Activated CD4-positive, alpha-beta T cell treated with anti-CD3 and anti-CD28 coated beads for 1 hour (primary cell): ENCODE measurements around the gene ANKRD18B.
"Not testable (repeated sequence)": the region's sequence is repeated elsewhere in the genome, so short reads cannot be mapped to it uniquely, and the experiment has no call there.

Source experiments
- DNase-seq: peaks from one replicate; pipeline ENCODE4 v3.0.0-alpha.2; 2020

Gene ANKRD18B

DNA sequence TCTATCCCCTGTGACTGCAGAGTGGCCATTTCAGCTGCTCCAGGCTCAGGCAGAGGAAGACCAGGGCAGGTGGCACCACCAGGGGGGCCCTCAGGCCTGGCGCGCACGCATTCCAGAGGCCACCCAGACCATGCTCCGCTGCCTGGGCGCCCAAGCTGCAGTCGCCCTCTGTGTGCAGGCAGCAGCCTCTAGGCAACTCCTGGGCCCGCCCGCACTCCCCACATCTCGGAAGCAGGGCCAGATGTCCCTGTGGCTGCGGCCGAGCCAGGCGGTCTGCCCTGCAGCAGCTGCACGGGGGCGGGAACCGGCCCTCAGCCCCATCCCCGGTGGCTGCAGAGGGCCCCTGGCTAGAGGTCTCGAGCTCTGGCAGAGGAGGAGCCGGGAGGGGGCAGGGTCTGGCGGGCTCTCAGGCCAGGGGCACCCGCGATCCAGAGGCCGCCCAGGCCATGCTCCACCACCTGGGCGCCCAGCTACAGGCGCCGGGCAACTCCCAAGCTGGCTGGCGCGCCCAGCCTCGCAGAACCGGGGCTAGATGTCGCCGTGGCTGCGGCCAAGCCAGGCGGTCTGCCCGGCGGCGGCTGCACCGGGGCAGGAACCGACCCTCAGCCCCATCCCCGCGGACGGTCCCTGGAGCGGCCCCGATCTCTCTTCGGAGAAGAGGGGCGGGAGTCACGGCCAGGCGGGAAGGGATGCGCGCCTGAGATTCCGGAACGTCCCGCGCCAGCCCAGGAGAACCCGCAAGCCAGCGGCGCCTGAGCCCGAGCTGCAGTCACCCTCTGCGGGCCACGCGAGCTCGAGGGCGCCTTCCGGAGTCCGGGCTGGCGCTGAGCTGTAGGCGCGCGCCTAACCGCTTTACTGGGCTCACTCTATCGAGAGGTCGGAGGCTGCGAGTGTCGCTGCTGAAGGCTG lies at the start of gene ANKRD18B:
Gene ANKRD18B (plus strand): TSS at position 855 of the 909 bp plus-strand sequence. CDS start 239 bp downstream, outside the sequence.
- peak; percentile 17 for DNase-seq

DNA sequence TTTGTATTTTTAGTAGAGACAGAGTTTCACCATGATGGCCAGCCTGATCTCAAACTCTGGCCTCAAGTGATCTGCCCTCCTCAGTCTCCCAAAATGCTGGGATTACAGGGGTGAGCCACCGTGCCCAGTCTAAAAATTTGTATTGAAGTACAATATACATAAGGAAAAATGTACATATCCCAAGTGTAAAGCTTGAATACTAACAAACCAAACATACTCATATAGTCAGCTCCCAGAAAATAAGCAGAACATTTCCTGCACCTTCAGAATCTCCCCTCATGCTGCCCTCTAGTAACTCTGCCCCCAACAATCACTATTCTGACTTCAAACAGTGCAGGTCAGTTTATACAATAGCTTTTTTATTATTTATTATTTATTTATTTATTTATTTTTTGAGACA lies 48.7 kb upstream of the ANKRD18B start:
- DNase-seq = no peak

DNA sequence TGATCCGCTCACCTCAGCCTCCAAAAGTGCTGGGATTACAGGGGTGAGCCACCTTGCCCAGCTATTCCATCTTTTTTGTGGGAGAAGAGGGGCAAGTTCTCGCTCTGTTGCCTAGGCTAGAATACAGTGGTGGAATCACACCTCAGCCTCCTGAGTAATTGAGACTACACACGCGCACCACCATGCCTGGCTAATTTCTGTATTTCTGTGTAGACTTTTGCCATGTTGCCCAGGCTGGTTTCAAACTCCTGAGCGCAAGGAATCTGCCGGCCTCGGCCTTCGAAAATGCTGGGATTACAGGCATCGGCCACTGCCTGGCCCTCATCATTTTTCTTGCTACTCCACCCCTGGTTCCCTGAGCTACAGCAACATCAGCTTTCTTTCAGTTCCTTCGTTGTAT lies 47.5 kb upstream of the ANKRD18B start:
- no peak for DNase-seq

DNA sequence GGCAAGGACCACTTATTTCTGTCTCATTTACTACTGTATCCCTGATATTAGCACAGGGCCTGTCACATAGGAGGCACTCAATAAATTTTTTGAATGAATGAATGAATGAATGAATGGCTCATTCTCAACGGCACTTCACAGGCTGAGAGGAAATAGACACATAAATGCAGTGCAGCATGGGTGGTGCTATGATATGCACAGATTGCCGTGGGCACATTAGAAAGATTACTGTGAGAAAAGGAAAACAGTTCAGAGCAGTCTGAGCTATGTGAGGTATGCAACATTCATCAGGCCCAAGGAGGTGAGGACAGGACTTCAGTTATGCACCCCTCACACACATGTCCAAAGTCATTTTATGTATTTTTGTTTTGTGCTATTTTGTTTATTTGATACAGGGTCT lies 43.9 kb upstream of the ANKRD18B start:
- DNase-seq = no peak

DNA sequence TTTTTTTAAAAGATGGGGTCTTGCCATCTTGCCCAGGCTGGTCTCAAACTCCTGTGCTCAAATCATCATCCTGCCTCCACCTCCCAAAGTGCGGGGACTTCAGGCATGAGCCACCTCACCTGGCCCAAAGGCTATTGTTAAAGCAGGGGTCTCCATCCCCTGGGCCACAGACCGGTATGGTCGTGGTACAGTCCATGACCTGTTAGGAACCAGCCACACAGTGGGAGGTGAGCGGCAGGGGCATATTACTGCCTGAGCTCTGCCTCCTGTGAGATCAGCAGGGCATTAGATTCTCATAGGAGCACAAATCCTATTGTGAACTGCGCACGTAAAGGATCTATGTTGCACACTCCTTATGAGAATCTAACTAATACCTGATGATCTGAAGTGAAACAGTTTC lies 43.1 kb upstream of the ANKRD18B start:
- DNase-seq = no peak

DNA sequence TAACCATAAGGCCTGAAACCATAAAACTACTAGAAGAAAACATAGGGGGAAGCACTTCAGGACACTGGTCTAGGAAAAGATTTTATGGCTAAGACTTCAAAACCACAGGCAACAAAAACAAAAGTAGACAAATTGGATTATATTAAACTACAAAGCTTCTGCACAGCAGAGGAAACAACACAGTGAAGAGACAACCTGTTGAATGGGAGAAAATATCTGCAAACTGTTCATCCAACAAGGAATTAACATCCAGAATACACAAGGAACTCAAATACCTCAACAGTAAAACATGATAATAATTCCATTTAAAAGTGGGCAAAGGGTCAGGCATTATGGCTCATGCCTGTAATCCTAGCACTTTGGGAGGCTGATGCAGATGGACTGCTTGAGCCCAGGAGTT lies 38.7 kb upstream of the ANKRD18B start:
- DNase-seq = not testable (repeated sequence)

DNA sequence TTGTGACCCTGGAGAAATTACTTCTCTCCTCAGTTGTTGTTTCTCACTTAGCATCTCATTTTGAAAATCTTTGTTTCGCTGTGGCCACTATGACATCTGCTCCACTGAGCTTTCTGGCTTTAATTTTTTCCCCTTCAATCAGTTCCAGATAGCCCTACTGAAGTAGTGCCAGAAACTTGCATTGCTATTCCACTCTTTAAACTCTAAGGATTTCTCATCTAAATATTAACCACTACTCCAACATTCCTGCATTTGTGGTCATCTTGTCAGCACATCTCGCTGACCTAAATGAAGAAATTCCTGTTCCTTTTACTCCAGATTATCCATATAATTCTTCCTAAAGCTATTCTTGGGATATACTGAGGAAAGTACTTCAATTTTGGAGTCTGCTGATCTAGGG lies 35.0 kb upstream of the ANKRD18B start:
- no peak for DNase-seq

DNA sequence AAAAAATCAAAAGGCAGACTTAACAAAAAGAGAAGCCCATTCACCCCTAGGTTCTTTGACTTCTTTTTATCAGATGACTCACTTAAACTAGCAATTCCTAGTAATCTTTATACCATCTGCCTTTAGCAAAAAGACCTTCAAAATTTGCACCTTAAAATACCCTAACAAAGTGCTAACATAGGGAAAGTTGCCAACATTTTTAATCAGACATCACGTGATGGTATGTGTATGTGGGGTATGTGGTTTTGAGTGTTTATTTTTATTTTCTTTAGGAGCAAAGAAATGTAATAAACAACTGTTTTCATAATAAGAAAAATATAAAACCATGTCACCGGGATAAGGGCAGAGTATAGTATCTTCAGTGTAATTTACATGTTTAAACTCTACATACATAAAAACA lies 30.2 kb upstream of the ANKRD18B start:
- DNase-seq = not testable (repeated sequence)

DNA sequence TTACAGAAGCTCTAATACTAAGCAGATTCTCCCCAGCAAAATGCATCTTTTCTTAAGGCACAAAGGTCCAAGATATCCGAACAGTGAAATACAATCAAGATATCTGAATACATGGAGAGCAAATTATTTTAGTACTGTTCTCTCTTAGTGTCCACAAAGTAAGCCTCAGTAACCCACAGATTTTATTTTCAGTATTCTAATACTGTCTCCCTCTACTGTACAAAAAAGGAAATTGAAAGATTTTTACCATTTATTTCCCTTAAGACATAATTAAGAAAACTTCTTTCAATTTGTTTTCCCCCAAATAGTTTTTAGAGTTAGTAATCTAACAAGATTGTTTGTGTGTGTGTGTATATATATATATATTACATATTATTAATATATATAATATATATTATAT lies 25.7 kb upstream of the ANKRD18B start:
- no peak for DNase-seq

DNA sequence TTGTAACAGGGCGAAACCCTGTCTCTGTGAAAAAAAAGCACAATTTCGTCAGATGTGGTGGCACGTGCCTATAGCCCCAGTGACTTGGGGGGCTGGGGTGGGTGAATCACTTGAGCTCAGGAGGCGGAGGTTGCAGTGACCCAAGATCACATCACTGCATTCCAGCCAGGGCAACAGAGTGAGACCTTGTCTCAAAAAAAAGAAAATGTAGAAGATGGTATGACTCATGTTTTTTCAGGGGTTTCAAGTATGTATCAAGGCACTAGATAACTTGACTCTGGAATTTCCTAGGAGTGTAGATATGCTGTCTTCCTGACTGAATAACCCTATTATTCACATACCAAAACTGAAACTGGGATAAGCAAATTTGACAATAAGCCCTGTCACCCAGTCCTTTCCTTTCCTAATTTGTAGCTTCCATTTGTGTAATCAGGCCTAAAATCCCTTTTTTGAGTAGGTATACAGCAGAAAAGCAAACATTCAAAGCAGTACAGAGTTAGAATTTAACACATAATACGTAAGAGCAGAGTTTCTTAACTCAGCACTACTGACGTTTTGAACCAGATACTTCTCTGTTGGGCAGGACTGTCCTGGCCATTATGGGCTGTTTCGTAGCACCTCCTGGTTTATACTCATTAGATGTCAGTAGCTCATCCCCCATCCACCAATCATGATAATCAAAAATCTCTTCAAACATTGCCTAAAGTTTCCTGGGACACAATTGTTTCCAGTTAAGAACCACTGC lies 17.3 kb upstream of the ANKRD18B start:
- no peak for DNase-seq

DNA sequence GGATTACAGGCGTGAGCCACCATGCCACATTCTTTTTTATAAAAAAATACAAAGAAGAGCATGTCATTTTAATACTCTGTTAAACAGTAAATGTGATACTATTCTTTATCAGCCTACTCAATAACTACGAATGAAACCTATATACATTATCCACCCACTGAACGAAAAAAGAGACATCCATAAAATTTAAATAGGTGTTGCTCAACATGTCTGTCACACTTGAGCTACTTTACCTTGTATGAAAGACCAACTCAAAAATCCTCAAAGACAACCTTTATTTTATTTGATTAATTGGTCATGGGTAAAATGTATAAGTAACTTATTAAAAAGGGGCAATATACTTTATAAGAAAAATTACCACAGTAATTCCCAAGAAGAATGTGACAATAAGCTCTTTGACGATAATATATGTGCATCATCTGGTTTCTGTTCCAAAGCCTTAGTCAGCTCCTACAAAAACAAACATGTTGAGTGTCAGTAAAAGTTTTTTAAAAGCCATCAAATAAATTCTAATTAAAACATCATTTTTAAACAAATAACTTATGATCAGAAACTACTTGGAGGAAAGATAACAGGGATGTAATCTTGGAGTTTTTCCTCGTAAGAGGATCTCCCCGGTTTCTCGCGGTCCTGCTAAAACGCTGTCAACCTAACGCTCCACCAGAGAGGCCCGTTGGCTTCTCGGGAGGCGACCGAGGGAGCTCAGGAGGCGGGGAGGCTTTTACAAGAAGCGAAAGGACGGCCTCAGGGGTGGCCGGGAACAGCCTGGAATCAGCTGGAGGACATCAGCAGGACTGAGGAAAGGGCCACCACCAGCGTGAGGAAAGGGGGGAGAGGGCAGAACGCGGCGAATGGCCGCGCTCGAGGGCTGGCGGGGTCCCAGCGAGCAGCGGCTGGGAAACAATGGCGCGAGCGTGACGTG lies 13.5 kb upstream of the ANKRD18B start:
- DNase-seq = peak; percentile 13

DNA sequence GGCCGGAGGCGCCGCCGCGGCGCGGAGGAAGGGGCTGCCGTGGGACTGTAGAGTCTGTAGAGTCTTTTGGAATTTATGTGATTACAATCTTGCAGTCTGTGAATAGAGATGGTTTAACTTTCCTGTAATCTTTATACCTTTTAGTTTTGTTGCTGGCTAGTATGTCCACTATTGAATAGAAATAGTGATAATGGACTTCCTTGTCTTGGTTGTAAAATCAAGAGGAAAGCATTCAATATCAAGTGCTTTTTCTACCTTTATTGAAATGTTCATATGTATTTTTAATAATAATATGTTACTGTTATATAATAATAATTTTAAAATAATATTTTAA lies 12.9 kb upstream of the ANKRD18B start:
- DNase-seq = not testable (repeated sequence)

DNA sequence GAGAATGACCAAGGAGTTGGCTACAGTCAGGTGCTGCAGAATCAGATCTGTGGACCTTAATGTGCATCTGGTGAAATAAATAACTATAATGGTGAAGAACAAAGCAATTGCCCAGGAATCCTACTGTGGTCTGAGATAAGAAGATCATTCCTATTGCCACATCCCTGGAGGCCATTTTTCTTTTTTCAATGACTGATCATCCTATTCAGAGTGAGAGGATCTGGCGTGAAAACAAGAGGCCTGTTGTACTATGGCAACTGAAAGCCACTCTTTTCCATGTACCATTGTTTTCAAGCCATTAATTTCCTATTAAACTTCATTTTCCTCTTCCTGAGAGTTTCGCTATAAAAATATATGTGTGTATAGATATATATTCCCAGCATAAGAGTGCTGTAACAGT lies 11.5 kb upstream of the ANKRD18B start:
- DNase-seq = not testable (repeated sequence)

DNA sequence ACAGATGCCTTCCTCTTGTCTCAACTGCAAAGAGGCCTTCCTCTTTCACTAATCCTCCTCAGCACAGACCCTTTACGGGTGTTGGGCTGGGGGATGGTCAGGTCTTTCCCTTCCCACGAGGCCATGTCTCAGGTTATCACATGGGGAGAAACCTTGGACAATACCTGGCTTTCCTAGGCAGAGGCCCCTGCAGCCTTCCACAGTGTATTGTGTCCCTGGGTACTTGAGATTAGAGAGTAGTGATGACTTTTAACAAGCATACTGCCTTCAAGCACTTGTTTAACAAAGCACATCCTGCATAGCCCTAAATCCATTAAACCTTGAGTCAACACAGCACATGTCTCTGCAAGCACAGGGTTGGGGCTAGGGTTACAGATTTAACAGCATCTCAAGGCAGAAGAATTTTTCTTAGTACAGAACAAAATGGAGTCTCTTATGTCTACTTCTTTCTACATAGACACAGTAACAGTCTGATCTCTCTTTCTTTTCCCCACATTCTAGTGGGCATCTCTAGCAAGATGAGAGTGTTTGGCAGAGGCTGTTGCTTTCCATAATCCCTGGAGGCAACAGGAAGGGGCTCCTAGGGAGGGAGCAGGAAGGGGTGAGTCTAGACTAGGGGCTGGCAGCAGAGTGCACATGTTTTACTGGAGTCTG lies 8.6 kb upstream of the ANKRD18B start:
- not testable (repeated sequence) for DNase-seq

DNA sequence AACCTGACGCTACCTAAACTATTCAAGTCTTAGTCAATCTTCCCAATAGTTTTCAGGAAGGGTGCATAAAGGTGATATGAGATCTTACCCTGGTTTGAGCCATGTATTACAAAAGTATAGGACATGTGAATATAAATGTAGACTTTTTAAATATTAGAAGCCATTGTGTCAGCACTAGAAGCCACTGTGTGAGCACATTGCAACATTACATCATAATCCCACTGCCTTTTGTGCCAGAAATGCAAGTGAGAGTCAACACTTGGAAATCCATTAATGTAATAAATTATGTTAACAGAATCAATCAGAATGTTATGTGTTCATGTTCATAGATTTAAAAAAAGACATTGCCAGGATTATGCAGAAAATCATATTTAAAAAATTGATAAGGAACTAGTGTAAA lies 7.7 kb upstream of the ANKRD18B start:
- not testable (repeated sequence) for DNase-seq

DNA sequence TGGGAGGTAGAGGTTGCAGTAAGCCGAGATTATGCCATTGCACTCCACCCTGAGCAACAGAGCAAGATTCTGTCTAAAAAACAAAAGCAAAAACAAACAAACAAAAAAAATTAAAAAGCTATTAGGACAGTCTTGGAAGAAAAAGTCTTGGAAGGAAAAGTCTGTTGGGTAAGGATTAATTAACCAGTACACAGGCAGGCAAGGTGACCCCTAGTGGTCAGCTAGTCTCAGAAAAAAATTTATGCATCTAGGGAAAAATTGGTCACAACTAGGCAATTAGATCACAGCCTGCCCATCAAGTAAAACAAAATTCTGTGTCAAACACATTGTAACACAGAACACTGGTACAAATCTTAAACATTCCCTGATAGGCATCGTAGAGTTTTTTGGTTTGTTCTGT lies 6.7 kb upstream of the ANKRD18B start:
- no peak for DNase-seq

DNA sequence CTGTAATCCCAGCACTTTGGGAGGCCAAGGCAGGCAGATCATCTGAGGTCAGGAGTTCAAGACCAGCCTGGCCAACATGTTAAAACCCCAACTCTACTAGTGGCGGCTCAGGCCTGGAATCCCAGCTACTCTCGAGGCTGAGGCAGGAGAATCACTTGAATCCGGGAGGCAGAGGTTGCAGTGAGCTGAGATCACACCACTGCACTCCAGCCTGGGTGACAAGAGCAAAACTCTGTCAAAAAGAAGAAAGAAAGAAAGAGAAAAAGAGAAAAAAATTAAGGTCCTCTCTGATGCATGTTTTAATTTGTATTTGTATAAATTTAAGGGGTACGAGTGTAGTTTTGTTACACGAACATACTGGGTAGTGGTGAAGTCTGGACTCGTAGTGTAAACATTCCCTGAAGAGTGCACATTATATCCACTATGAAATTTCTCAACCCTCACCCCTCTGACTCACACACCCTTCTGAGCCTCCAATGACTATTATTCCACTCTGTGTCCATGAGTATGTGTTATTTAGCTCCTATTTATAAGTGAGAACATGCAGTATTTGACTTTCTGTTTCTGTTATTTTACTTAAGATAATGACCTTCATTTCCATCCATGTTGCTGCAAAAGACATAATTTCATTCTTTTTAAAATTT lies 6.0 kb upstream of the ANKRD18B start:
- DNase-seq = not testable (repeated sequence)

DNA sequence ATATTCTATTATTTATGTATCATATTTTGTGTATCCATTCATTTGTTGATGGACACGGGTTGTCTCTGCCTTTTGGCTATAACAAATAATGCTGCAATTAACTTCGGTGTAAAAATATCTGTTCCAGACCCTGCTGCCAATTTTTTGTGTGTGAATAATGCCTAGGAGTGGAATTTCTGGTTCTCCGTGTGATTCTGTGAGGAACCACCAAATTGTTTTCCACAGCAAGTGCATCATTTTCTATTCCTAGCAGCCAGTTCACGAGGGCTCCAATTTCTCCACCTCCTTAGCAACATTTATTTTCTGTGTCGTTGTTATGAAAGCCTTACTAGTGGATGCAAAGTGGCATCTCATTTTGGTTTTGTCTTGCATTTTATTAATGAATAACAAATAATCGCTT lies 2.2 kb upstream of the ANKRD18B start:
- not testable (repeated sequence) for DNase-seq

DNA sequence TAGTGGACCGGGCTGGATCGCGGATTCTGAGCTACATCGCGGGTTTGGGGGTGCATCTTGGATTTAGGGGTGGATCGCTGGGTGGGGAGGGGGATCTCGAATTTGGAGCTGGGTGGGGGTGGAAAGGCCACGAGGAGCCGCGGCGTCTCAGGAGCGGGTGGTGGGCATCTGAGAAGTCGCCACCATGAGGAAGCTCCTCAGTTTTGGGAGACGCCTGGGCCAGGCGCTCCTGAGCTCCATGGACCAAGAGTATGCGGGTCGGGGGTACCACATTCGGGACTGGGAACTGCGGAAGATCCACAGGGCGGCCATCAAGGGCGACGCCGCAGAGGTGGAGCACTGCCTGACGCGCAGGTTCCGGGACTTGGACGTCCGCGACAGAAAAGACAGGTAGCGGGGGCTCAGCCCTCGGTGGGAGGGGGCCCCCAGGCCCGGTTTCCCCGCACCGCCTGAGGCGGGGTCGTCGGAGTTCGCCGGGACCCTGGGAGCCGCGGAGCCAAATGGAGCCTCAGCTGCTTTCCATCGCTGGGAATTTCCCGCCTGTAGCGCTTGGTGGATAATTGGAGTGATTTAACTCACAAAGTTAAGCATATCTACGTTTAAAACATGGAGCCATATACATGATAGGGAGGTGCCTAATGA lies 376 bp downstream of the ANKRD18B start:
- no peak for DNase-seq

DNA sequence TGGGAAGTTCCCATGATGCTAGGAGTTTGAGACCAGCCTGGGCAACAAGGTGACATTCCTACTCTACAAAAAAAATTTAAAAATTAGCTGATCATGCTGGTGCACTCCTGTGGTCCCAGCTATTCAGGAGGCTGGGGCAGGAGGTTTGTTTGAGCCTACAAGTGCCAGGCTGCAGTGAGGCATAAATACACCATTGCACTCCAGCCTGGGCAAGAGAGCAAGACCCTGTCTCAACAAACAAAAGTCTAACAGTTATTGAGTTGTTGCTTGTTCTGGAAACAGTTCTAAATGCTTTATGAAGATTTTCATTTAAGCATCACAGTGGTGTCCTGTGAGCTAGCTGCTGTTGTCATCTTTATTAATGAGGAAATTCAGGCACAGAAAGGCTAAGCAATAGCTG lies 4.0 kb downstream of the ANKRD18B start:
- DNase-seq = not testable (repeated sequence)

DNA sequence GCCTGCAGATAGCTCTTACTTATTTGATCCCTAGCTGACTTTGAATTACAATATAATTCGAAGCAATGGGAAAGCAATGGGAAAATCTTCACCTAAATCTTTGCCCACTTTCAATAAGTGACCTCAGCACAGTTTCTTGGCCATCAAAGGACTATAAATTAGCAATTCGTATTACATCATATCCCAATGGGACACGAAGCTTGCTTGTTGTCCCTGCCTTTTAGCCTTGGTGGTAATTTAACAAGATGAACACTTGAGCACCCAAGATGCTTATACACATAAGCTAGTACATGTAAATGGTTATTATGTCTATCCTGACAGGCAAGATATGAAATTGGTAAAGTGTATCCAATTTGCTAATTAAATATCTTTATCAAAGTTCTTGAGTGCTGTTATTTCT lies 9.9 kb downstream of the ANKRD18B start:
- not testable (repeated sequence) for DNase-seq
